ENCODE measurements around the gene FAM89A. TPM values are rescaled to one million over a fixed set of nuclear protein-coding genes. Genes with fewer than 3 reads are reported as not detected.

FAM89A gene
- total RNA-seq, 1 donor from 2014 or later, result 9.6 TPM

DNA sequence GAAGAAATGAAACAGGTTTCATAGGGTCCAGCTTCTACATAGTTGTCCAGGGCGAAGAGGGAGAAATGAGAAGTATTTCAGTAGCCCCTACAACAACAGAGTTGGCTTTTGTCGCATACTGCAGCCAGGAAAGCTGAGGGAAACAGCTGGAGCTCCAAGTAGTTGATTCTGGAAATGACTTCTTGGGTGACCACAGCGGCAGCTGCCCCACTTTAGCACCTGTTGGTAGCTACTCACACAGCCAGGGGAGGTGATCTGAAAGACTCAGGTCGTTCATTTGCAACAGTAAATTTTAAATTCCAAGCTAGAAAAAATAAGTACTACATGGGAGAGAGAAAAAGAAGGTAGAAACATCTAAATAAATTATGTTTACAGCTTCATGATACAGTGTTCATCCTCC, 63.7 kb downstream of the FAM89A start:
- H3K27me3 Mint-ChIP-seq (ENCODE audit: low read depth, unreplicated experiment), result no peaks in the 10 kb centered on the region
- Histone ChIP-seq H3K4me1 (ENCODE audit: insufficient read depth, low read length) (peaks cover 5% of the 10 kb centered on the region), H3K79me2 (ENCODE audit: insufficient read depth, low read length) (peaks cover 27% of the 10 kb centered on the region), H4K20me1 (ENCODE audit: insufficient read depth, low read length) (peaks cover 6% of the 10 kb centered on the region), H3K27ac (ENCODE audit: low read depth, low read length) (no peak overlapping the region), H3K36me3 (ENCODE audit: insufficient read depth, low read length) (peaks cover 4% of the 10 kb centered on the region), H3K27me3 (ENCODE audit: insufficient read depth, low read length) (no peaks in the 10 kb centered on the region), H3K4me2 (ENCODE audit: low read length) (no peak overlapping the region), H3K4me3 (ENCODE audit: insufficient read depth, low read depth, low read length) (no peak overlapping the region), H2AFZ (ENCODE audit: low read depth, low read length) (no peak overlapping the region), H3K9me3 (ENCODE audit: insufficient read depth, low read depth, low read length) (no peaks in the 10 kb centered on the region), H3K9ac (ENCODE audit: low read length) (no peak overlapping the region)
- TF ChIP-seq, protein P1, sequence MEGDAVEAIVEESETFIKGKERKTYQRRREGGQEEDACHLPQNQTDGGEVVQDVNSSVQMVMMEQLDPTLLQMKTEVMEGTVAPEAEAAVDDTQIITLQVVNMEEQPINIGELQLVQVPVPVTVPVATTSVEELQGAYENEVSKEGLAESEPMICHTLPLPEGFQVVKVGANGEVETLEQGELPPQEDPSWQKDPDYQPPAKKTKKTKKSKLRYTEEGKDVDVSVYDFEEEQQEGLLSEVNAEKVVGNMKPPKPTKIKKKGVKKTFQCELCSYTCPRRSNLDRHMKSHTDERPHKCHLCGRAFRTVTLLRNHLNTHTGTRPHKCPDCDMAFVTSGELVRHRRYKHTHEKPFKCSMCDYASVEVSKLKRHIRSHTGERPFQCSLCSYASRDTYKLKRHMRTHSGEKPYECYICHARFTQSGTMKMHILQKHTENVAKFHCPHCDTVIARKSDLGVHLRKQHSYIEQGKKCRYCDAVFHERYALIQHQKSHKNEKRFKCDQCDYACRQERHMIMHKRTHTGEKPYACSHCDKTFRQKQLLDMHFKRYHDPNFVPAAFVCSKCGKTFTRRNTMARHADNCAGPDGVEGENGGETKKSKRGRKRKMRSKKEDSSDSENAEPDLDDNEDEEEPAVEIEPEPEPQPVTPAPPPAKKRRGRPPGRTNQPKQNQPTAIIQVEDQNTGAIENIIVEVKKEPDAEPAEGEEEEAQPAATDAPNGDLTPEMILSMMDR (IDR thresholded peaks at IDR 0.05; ENCODE audit: insufficient read depth, low read depth, low read length), result no peak
- no peak for TF ChIP-seq EZH2 (IDR thresholded peaks at IDR 0.05; ENCODE audit: insufficient read depth, low read length)
- H3K4me3 Mint-ChIP-seq (ENCODE audit: unreplicated experiment), result no peak overlapping the region
- no peaks in the 10 kb centered on the region for H3K36me3 Mint-ChIP-seq (ENCODE audit: low read depth, unreplicated experiment)
- H3K27ac Mint-ChIP-seq (ENCODE audit: unreplicated experiment), result no peak overlapping the region
- H3K4me1 Mint-ChIP-seq (ENCODE audit: low read depth, unreplicated experiment), result peaks cover 14% of the 10 kb centered on the region
- H3K9me3 Mint-ChIP-seq (ENCODE audit: unreplicated experiment), result no peaks in the 10 kb centered on the region
- DNase-seq (ENCODE audit: low read depth) (no peak), FAIRE-seq (no peak)

DNA sequence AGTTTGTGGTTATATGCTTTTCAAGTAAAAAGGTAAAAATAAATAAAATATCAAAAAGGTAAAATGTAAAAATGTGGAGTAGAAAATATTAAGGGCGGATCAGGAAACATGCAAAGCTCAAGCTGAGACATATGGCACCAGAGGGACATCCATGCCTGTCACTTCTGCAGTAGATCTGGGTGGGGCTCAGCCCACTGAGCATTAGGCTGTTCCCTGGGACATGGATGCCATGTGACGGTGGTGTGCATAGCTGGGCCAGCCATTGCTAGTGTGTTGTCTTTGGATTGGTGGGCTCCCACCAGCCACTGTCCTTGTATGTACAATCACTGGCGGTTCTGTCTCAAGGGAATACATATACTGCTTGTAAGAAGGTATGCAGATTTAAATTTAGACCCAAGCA, 64.4 kb downstream of the FAM89A start:
- Mint-ChIP-seq H3K27ac (ENCODE audit: unreplicated experiment) (no peak overlapping the region), H3K4me1 (ENCODE audit: low read depth, unreplicated experiment) (peaks cover 14% of the 10 kb centered on the region), H3K4me3 (ENCODE audit: unreplicated experiment) (no peak overlapping the region), H3K36me3 (ENCODE audit: low read depth, unreplicated experiment) (no peaks in the 10 kb centered on the region), H3K27me3 (ENCODE audit: low read depth, unreplicated experiment) (no peaks in the 10 kb centered on the region), H3K9me3 (ENCODE audit: unreplicated experiment) (no peaks in the 10 kb centered on the region)
- no peak overlapping the region for H3K9ac ChIP-seq (ENCODE audit: low read length)
- peaks cover 22% of the 10 kb centered on the region for H3K79me2 ChIP-seq (ENCODE audit: insufficient read depth, low read length)
- H4K20me1 ChIP-seq (ENCODE audit: insufficient read depth, low read length), result peaks cover 6% of the 10 kb centered on the region
- H3K36me3 ChIP-seq (ENCODE audit: insufficient read depth, low read length), result no peaks in the 10 kb centered on the region
- no peak overlapping the region for H3K4me2 ChIP-seq (ENCODE audit: low read length)
- H3K4me3 ChIP-seq (ENCODE audit: insufficient read depth, low read depth, low read length), result no peak overlapping the region
- H3K27me3 ChIP-seq (ENCODE audit: insufficient read depth, low read length), result no peaks in the 10 kb centered on the region
- H3K27ac ChIP-seq (ENCODE audit: low read depth, low read length), result no peak overlapping the region
- no peaks in the 10 kb centered on the region for H3K9me3 ChIP-seq (ENCODE audit: insufficient read depth, low read depth, low read length)
- H3K4me1 ChIP-seq (ENCODE audit: insufficient read depth, low read length), result peaks cover 5% of the 10 kb centered on the region
- DNase-seq (ENCODE audit: low read depth), result no peak
- TF ChIP-seq, protein P1 (IDR thresholded peaks at IDR 0.05; ENCODE audit: insufficient read depth, low read depth, low read length), result no peak
- TF ChIP-seq EZH2 (IDR thresholded peaks at IDR 0.05; ENCODE audit: insufficient read depth, low read length), result no peak
- H2AFZ ChIP-seq (ENCODE audit: low read depth, low read length), result no peak overlapping the region
- no peak for FAIRE-seq

GRCh38 chr1:230972855-230973271, 67.2 kb downstream of the FAM89A start:
- Histone ChIP-seq H3K9me3 (ENCODE audit: insufficient read depth, low read depth, low read length) (no peaks in the 10 kb centered on the region), H3K4me3 (ENCODE audit: insufficient read depth, low read depth, low read length) (no peak overlapping the region), H3K4me1 (ENCODE audit: insufficient read depth, low read length) (peaks cover 3% of the 10 kb centered on the region), H3K36me3 (ENCODE audit: insufficient read depth, low read length) (no peaks in the 10 kb centered on the region), H3K27ac (ENCODE audit: low read depth, low read length) (no peak overlapping the region), H3K4me2 (ENCODE audit: low read length) (no peak overlapping the region), H3K9ac (ENCODE audit: low read length) (no peak overlapping the region), H4K20me1 (ENCODE audit: insufficient read depth, low read length) (peaks cover 6% of the 10 kb centered on the region), H3K79me2 (ENCODE audit: insufficient read depth, low read length) (peaks cover 10% of the 10 kb centered on the region), H3K27me3 (ENCODE audit: insufficient read depth, low read length) (no peaks in the 10 kb centered on the region), H2AFZ (ENCODE audit: low read depth, low read length) (no peak overlapping the region)
- H3K27ac Mint-ChIP-seq (ENCODE audit: unreplicated experiment), result no peak overlapping the region
- no peaks in the 10 kb centered on the region for H3K27me3 Mint-ChIP-seq (ENCODE audit: low read depth, unreplicated experiment)
- H3K4me1 Mint-ChIP-seq (ENCODE audit: low read depth, unreplicated experiment), result peaks cover 11% of the 10 kb centered on the region
- peak; percentile 9 for DNase-seq (ENCODE audit: low read depth)
- TF ChIP-seq EZH2 (IDR thresholded peaks at IDR 0.05; ENCODE audit: insufficient read depth, low read length), result no peak
- TF ChIP-seq, protein P1 (IDR thresholded peaks at IDR 0.05; ENCODE audit: insufficient read depth, low read depth, low read length), result no peak
- no peaks in the 10 kb centered on the region for H3K36me3 Mint-ChIP-seq (ENCODE audit: low read depth, unreplicated experiment)
- H3K4me3 Mint-ChIP-seq (ENCODE audit: unreplicated experiment), result no peak overlapping the region
- H3K9me3 Mint-ChIP-seq (ENCODE audit: unreplicated experiment), result no peaks in the 10 kb centered on the region
- no peak for FAIRE-seq

Measured in astrocyte (in vitro differentiated cells and primary cell).